GM19043 (cell line): Measurements from ENCODE around the gene SNW1.
"Not testable (repeated sequence)": the region's sequence is repeated elsewhere in the genome, so short reads cannot be mapped to it uniquely, and the experiment has no call there.

Experiments used
- ATAC-seq: cut with Tn5 transposase; IDR thresholded peaks from one replicate; pipeline ENCODE4 v1.9.1; 2021; ENCODE audit warnings: low read depth; ENCODE audit not compliant: unreplicated experiment

Gene SNW1

DNA sequence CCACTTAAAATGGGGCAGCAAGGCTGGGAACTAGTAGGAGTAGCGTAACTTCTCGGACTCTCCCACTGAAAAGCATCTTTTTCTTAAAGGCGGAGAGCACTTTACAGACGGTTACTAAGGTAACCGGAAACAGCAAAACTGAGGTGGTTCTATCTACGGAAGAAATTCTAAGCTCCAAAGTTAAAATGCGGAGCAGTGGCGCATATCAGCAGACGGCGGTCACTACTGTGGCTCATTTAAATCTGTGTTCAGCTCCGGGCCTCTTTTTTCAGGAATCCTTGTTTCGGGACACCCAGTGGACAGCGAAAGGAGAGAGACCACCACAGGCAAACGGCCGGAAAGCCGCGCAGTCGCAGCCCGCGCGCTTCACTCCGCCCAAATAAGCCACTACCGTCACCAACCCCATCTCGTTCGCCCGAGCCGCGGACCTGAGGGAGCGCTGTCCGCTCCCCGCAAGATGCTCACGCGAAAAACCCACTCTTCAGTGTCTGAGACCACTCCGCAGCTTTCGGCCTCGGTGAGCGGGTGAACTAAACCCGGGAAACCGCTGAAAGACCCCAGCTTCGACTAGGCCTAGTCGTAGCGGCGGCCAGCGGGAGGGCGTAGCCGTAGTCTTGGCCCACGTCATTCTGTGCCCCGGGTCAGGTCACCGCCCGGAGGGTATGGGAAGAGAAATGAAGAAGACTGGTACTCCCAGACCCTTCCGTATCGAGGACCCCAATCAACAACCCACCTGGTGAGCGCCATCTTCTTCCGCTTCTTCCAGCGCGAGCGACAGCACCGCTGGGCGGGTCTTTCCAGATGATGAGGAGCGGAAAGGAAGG is at the start of gene SNW1:
SNW1 (minus strand) TSS at position 776 of the 824 bp plus-strand sequence; CDS start at position 747, 29 bp downstream.
- ATAC-seq: peak; percentile 87

- ATAC-seq: no peak
Observed at GRCh38 chr14:77809011-77809410, 48.1 kb upstream of the SNW1 start.

DNA sequence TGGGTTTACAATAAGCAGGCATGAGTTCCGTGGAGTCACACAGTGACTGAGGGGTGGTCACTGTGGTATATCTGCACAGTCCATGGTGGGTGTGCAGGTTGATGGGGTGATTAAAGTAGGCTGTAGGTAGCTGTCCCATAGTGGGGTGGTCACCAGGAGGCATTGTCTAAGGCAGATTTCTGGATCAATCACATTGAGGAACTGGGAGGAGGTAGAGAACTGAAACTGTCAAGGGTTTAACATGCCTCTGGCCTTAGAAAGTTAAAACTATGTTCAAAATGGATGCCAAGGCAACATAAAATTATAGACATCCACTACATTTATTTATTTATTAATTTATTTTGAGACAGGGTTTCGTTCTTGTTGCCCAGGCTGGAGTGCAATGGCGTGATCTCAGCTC is 47.3 kb upstream of the SNW1 start:
- ATAC-seq: no peak

DNA sequence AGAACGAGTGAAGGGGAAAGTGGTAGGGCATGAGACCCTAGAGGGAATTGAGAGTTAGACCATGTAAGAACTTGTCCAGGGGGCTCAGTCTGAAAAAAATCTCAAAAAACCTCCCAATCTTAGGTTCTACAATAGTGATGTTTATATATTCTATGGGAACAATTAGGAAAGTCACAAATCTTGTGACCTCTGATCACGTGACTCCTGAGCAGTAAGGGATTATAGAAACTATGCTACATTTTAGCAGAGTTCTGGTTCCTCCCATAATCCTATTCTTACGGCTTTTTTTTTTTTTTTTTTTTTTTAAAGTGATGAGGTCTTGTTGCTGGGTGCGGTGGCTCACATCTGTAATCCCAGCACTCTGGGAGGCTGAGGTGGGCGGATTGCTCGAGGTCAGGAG is 44.8 kb upstream of the SNW1 start:
- no peak for ATAC-seq

GRCh38 chr14:77804592-77804991 is 43.6 kb upstream of the SNW1 start:
- ATAC-seq: no peak

GRCh38 chr14:77800814-77801213 is 39.9 kb upstream of the SNW1 start:
- ATAC-seq: no peak

DNA sequence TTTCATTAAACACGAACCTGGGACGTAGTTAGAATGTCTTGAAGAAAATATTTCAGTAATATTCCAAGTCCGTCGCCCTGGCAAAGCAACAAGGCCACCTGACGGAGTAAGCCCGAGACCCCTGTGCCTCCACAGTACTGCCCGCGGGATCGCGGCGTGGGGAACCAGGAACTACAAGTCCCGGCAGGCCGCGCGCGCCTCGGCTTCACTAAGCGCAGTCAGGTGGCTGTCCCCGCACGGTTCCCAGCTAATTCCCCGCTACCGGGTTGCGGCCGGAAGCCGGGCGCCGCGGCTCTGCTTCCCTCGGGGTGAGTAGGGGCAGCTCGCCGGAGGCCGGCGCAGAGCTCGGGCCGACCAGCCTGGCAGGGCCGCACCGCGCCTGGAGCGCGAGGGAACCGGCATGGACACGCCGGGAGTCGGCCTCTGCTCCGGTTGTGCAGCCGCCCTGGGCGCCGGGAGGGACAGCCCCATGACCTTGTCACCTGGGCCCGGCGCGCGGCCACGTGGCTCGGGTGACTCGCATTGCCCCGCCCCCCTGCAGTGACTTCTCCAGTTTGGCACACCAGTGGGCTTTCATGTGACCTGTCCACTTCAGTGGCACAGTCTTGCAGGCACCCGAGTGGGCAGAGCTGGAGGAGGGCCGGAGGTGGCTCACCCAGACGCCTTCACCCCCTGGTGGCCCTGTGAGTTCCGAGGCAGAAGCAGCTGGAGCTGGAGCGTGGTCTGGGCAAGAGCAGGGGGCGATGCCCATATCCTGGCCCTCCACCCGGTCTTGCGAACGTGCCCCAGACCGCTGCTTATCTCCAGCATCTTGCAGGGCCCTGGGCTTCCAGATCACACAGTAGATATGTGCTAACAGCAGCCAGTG is 39.1 kb upstream of the SNW1 start, which contains the start of gene ADCK1:
ADCK1 (plus strand) TSS at position 247 of the 868 bp plus-strand sequence. CDS start 18,870 bp downstream, outside the sequence.
- peak; percentile 92 for ATAC-seq

- ATAC-seq: not testable (repeated sequence)
Observed at GRCh38 chr14:77799456-77799855, 38.5 kb upstream of the SNW1 start.

- no peak for ATAC-seq
Observed at GRCh38 chr14:77794357-77794756, 33.4 kb upstream of the SNW1 start.

DNA sequence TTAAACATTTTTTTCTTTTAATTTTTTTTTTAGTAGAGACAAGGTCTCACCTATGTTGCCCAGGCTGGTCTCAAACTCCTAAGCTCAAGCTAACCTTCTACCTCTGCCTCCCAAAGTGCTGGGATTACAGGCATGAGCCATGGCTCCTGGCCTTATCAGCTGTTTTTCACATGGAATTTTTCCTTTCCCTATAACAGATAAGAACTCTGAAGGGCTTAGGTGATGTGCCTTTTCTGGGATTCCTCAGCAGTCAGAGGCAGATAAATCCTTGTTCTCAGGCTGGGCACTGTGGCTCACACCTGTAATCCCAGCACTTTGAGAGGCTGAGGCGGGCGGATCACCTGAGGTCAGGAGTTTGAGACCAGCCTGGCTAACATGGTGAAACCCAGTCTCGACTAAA is 32.3 kb upstream of the SNW1 start:
- not testable (repeated sequence) for ATAC-seq

DNA sequence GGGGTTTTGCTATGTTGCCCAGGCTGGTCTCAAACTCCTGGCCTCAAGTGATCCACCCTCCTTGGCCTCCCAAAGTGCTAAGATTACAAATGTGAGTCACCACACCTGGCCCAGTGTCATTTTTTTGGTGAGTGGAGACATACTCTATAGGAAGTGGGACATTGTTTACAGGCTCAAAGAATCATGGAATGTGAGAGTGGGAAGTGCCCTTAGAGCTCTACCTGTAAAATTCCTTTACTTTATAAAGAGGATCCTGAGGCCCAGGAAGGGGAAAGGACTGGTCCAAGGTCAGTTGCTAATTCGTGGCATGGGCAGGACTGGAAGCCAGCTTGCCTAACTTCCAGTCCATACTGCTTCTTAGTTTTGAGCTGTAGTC is 30.3 kb upstream of the SNW1 start:
- ATAC-seq: no peak

DNA sequence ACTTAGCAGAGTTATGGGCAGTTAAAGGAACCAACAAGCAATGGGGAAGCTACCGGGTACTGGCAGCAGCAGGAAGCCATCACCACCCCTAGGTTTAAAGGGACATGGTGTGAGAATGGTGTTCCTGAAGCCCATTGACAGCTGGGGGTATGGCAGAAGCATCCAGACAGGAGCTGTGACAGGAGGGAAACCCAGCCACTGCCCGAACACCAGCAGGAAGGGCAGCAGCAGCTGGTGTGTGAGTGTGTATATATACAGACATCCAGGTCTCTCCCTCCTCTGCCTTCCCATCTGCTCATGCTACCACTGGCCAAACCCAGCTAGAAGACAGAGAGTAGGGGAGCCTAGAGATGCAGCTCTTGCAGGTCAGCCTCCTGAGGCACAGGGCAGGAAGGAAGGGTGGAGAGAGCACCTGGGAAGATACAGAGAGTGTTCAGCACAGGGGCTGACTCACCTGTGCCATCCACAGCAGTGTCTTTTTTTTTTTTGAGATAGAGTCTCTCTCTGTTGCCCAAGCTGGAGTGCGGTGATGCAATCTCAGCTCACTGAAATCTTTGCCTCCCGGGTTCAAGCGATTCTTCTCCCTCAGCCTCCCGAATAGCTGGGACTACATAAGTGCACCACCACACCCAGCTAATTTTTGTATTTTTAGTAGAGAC is 29.7 kb upstream of the SNW1 start:
- ATAC-seq: no peak

- ATAC-seq: no peak
Observed at GRCh38 chr14:77786148-77786547, 25.2 kb upstream of the SNW1 start.

- no peak for ATAC-seq
Observed at GRCh38 chr14:77782202-77782601, 21.2 kb upstream of the SNW1 start.

DNA sequence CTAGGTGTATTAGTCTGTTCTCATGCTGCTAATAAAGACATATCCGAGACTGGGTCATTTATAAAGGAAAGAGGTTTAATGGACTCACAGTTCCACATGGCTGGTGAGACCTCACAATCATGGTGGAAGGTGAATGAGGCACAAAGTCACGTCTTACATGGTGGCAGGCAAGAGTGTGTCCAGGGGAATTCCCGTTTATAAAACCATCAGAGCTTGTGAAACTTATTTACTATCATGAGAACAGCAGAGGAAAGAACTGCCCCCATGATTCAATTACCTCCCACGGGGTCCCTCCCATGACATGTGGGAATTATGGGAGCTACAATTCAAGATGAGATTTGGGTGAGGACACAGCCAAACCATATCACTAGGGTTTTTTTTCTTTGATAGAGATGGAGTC is 13.0 kb upstream of the SNW1 start:
- ATAC-seq: not testable (repeated sequence)

DNA sequence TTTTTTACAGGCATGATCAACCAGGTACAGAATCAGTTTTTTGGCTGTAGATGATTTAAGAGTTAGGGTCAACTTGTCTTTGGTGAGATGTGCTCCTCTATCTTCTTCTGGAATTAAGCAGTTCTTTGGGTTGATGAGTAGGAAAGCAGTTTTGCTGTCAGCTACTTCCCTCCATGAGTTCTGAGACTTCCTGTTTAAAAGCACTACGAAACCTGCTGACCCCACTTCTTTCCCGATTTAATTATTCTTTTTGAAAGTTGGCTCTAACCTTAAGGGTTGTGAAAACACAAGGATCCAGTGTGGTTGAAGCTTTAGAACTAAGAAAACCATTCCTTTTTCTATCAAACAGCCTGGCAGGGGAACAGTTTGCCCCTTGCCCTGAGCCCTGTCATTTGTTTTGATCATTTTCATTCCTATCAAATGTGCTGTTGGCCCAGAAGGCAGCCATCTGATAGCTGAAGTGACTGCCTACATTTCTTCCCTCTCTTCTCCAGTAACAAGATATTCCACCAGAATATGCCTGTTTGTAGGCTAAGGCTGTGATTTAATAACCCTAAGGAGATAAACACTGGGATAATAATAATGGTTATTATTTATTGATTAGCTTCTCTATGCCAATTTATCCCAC is 7.6 kb upstream of the SNW1 start:
- not testable (repeated sequence) for ATAC-seq

GRCh38 chr14:77763978-77764377 is 3.0 kb upstream of the SNW1 start:
- no peak for ATAC-seq

DNA sequence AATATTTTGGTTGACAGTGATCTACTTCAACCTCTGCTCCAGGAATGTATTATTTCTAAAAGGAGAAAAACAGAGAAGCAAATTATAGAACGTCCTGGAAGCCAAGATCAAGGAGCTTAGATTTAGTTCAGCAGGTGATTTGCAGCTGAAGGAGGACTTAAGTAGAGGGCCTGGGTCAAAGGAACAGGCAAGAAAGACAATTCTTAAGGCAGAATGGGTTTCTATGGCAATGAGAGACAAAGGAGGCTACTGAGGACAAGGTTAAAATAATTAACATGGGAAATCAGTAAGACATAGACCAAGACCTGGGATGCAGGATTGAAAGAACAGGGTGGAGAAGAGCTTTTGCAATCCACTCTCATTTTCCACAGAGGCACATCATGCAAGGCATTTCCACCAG is 2.4 kb upstream of the SNW1 start:
- ATAC-seq: no peak

- peak; percentile 18 for ATAC-seq
Observed at GRCh38 chr14:77761205-77761931, 412 bp upstream of the SNW1 start.
